ENCODE measurements around the gene KLHDC10.

DNA sequence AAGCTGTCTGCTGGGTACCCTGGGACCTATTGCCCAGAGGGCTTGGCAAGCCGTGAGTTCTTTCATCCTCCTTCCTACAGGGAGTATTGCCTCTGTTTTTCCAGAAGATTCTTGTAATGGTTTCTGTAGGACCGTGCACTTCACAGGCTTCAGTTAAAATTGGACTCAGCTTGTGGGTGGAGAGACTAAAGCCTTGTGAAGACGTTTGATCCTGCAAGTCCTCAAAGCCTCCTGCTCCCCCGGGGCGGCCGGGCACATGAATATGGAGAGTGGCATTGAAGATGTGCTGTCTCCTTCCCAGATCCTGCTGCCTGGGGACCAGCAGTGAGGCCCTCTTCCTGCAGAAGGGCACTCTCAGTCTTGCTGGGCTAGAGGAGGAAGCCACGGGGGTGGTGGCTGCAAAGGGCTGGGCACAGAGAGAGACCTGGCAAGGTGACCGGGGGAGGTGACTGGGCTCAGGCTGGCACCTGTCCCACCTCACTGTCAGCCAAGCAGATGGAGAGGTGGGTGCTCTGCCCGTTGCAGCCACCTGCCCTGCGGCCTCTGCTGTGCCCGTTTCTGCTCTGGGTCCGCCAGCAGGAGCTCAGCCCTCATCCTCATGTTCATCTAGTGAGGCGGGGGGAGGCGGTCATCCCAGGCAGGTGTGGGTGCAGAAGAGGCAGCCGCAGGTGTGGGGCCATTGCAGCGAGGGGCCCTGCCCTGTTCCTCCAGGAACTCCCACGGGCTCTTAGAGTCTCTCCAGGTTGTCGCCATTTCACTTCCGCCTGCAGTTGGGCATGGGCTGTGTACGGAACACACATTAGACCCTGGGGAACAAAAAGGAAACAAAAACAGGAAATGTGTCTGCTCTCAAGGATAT lies 79.2 kb downstream of the KLHDC10 start:
- TF ChIP-seq, protein P1, sequence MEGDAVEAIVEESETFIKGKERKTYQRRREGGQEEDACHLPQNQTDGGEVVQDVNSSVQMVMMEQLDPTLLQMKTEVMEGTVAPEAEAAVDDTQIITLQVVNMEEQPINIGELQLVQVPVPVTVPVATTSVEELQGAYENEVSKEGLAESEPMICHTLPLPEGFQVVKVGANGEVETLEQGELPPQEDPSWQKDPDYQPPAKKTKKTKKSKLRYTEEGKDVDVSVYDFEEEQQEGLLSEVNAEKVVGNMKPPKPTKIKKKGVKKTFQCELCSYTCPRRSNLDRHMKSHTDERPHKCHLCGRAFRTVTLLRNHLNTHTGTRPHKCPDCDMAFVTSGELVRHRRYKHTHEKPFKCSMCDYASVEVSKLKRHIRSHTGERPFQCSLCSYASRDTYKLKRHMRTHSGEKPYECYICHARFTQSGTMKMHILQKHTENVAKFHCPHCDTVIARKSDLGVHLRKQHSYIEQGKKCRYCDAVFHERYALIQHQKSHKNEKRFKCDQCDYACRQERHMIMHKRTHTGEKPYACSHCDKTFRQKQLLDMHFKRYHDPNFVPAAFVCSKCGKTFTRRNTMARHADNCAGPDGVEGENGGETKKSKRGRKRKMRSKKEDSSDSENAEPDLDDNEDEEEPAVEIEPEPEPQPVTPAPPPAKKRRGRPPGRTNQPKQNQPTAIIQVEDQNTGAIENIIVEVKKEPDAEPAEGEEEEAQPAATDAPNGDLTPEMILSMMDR (IDR thresholded peaks at IDR 0.05), result no peak
- TF ChIP-seq POLR2A (IDR thresholded peaks at IDR 0.05; ENCODE audit: low read depth) (no peak), POLR2AphosphoS5 (IDR thresholded peaks at IDR 0.05) (no peak)
